HG03354 (cell line): Measurements from ENCODE around the gene FIBCD1.

Experiments
- ATAC-seq: cut with Tn5 transposase; IDR thresholded peaks from one replicate; pipeline ENCODE4 v1.9.1; 2021; ENCODE audit warnings: mild to moderate bottlenecking; ENCODE audit not compliant: unreplicated experiment, poor library complexity, severe bottlenecking

The FIBCD1 gene, protein sequence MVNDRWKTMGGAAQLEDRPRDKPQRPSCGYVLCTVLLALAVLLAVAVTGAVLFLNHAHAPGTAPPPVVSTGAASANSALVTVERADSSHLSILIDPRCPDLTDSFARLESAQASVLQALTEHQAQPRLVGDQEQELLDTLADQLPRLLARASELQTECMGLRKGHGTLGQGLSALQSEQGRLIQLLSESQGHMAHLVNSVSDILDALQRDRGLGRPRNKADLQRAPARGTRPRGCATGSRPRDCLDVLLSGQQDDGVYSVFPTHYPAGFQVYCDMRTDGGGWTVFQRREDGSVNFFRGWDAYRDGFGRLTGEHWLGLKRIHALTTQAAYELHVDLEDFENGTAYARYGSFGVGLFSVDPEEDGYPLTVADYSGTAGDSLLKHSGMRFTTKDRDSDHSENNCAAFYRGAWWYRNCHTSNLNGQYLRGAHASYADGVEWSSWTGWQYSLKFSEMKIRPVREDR

DNA sequence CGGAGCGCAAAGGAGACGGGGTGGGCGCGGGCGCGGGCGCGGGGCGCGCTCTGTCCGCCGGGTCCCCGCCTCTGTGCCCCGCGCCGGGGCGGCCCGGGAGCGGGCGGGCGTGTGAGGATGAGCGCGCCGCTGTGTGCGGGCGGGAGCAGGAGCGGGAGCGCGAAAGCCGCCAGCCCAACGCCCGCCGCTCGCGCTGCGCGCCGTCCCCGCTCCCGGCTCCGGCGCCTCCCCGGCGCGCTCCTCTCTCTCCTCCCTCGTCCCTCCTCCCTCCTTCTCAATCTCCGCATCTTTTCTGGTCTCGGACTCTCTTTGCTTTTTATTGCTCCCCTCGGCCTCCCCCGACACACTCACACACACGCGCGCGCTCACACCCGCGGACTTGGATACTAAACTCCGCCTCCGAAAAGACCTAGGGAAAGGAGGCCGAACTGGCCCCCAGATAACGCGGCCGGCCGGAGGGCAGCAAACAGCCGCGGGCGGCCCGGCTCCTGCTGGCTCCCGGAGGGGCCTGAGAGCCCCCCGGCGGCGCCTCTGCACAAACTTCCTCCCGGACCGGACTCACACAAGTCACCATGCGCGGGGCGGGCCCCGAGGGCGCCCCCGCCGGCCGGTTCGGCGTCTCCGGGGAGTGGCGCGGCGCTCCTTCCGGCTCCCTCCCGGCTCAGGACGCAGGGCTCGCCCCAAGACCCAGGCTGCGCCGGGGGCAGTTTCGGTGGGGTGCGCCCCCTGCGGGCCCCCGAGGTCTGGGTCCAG is at the start of gene FIBCD1:
Gene FIBCD1, minus strand, starts transcription at position 596 of the 753 bp plus-strand sequence. CDS start 640 bp downstream, outside the sequence.
- no peak for ATAC-seq

- no peak for ATAC-seq
These were observed 49.3 kb upstream of the FIBCD1 start for GRCh38 chr9:130988400-130988747.

DNA sequence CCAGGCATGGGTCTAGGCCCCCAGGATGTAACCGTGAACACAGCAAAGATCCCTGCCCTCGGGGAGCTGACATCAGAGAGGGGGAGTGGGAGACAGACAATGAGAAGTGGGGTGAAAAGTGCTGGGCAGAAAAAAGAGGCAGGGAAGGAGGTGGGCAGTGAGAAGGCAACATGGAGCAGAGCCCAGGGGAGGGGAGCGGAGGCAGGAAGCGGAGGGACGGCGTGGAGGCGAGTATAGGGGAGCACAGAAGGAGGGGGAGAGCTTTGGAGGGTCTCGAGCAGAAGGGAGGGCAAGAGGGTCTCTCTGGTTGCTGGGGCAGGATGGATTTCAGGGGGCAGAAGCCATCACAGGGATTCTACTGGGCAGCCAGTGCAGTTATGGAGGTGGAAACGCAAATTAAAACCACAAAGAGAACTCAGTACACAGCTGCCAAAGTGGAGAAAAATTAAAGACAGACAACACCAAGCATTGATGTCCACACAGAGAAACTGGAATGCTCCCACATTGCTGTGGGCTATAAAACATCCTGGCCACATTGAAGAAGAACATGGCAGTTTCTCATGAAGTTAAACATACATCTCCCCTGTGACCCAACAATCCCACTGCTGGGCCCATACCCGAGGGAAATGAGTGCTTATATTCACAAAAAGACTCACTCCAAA is 48.8 kb upstream of the FIBCD1 start:
- ATAC-seq = no peak

GRCh38 chr9:130987054-130987453 is 48.0 kb upstream of the FIBCD1 start:
- no peak for ATAC-seq

DNA sequence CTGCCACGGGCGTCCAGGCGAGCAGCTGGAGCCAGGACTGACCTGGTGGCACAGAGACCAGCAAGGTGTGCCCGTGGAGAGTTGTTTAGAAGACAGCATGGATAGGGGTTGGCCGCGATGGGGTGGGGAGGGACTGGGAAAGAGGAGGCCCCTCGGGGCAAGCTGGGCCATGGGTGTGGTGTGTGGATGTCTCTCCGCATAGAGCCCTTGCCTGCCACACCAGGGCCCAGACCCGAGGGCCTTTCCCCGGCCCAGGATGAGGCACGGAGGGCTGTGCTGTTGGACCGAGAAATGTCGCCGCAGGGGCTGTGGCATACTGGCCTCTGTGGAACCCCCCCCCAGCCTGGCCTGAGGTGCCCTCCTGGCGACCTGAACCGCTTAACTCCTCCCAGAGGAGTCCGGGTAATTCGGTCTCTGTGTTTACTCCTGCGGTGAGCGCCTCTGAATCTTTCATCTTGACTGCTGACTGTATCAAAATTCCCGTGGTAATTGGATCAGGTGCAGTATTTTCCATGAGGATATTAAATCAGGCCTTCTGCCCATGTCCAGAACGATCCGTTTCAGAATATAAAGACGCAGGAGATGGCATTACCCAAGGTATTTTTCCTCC is 47.4 kb upstream of the FIBCD1 start:
- ATAC-seq = no peak

- no peak for ATAC-seq
These were observed 46.6 kb upstream of the FIBCD1 start for GRCh38 chr9:130985606-130986162.

GRCh38 chr9:130985029-130985428 is 46.0 kb upstream of the FIBCD1 start:
- no peak for ATAC-seq

DNA sequence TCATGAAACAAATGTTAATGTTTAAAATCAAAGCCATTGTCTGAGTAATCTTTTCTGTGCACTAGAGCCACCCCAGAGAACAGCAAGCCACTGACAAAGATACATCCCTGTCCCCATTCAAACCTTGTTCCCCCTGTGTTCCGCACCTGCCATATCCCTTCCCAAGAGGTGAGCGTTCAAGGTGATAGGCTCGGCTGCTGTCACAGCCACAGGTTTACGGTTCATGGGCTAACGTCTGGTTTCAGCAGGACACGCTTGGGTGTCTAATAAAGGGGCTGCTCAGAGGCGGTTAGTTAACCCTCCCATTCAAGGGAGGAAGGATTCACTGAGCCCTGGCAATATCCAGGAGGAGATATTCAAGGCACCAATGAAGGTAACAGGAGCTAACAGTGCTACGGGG is 45.5 kb upstream of the FIBCD1 start:
- ATAC-seq = no peak

- no peak for ATAC-seq
These were observed 44.9 kb upstream of the FIBCD1 start for GRCh38 chr9:130983970-130984369.

DNA sequence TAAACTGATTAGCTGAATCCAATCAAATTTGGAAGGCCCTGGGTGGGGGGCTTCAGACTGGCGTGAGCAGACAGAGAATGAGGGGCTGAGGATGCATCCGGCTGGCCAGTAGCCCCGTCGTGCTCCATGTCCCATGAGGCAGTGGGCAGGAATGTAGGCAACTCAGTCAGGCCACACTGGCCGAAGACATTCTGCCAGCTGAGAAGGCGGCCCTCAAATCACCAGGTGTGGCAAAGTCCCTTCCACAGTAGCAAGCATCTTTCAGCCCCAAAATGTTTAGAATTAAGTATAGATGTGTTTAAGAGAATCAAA is 44.3 kb upstream of the FIBCD1 start:
- no peak for ATAC-seq

- ATAC-seq = no peak
These were observed 43.8 kb upstream of the FIBCD1 start for GRCh38 chr9:130982636-130983358.

DNA sequence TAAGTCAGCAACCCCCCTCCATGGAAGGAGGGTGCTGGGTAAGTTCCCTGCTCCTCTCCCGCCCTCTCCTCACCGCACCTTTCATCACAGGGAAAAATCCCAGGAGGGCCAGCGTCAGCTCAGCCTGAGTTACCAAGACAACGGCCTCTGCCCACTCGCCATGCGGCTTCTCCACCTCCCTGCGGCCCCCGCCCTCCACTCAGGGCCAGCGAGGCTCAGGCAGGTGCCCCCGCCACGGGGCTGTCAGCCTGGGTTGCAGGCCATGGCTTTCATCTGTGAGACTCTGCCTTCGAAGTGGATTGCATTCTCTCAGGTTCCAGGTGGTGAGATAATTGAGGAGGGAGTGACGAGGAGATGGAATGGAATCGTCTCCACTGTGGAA is 42.7 kb upstream of the FIBCD1 start:
- no peak for ATAC-seq

DNA sequence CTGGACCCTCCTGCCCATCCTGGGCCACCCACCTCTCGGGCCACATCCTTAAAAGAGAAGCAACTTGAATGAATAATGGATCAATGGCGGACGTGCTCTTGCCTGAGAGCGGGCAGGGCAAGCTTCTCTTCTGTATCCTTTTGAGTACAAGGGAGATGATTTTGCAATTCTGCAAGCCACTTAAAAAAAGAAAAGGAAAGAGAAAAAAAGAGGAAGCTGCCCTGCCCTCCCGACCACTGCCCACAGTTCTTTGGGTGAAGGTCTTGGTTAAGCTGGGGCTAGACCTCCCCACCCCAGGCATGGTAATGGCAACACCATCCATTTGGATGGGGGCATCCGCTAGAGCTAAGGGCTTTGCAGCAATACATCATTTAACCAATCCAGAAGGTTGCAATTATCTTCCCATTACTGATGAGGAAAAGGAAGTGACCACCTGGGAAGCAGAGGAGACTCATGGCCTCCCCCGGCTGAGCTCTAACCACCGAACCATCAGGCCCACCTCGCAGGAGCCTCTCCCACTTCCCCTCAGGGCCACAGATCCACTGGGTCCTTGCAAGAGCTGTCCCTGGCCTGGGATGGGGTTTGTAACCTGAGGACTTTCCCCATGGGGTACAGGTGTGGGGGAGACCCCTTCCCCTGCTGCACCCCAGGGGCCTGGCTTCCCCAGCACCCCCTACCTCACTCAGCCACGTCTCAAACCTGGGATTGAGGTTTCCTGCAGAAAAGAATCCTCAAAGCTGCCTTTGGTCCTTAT is 42.1 kb upstream of the FIBCD1 start:
- ATAC-seq = no peak

DNA sequence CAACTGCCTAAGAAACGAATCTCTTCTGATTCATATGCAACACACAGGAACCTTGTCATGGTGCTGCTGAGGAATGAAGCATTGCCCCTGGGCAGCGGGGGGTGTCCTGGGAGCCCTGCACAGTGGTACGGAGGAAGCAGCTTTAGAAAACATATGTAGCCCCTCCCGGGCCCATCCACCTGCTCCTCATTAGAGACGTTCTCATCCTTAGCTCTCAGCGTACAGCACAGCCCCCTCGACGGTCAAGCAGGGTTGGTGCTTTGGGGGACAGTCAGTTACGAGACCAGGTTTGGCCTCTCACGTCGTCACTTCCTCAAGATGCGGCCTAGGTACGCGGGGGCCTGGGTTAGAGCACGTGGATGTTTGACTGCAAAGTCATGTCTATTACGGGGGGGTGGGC is 41.5 kb upstream of the FIBCD1 start:
- ATAC-seq = no peak

- ATAC-seq = no peak
These were observed 40.7 kb upstream of the FIBCD1 start for GRCh38 chr9:130979591-130980385.

GRCh38 chr9:130977811-130978221 is 38.8 kb upstream of the FIBCD1 start:
- no peak for ATAC-seq

GRCh38 chr9:130975932-130976841 is 37.1 kb upstream of the FIBCD1 start:
- no peak for ATAC-seq
